Kidney glomerular epithelial cell (primary cell): ENCODE results near the gene SP1.

Experiments
- DNase-seq: peaks from one replicate; lab custom pipeline; 2025; lab: John Stamatoyannopoulos, UW

Gene SP1

GRCh38 chr12:53450936-53451335 lies 71.0 kb downstream of the SP1 start:
- no peak for DNase-seq

DNA sequence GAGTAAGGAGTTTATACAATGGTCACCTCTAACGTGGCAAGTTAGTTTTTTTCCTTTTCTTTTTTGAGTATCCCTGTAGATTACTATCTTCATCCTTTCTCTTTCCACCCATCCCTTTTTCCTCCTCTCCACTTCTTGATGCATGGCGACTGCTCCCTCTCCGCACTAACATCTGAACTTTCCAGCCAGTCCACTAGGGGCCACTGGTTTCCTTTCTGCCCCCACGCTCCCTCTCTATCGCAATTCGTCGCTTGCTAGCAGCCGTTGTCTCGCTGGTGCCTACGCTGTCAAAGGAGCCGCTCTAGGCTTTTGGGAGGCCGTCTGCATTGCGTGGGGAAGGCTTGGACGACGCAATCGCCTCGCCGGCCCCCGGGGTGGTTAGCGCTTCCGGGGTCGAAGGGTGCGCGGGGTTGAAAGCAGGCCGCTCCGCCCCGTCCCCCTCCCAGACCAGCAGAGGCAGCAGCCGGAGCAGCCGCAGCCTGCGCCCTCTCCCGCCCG lies 71.7 kb downstream of the SP1 start, which contains the start of gene PCBP2:
Gene PCBP2, plus strand, starts transcription at position 442 of the 498 bp plus-strand sequence. CDS start 2,699 bp downstream, outside the sequence.
- DNase-seq, result peak; percentile 99

GRCh38 chr12:53452159-53453077 lies 72.4 kb downstream of the SP1 start:
- DNase-seq, result peak; percentile 51

DNA sequence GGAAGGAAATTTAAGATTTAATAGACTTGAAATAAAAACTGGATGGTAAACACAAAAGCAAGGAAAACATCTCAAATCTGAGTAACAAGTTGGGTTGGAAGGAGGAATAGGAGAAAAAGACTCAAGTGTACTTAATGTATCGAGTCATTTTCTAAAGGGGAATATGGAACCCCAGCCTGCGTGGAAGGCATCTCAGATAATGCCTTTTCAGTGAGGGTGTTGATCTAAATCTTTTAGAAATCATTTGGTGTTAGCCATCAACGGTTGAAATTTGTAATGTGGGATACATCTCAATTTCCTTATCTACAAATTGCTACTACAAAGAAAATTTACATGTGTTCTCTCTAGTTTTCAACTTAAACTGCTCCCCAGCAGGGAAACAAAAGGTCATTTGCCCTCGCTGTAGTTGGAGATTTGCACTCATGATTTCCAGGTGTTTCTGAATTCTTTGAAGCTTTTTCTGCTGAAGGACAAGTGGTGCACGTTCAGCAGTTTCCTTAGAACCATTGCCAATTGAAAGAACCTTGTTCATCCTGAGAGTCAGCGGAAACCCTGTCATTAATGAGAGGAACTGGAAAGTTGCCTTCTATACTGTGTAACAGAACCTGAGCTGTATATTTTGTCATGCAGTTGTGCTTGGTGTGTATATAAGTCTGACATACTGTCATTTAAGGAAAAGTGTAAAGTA lies 74.1 kb downstream of the SP1 start:
- DNase-seq, result no peak

DNA sequence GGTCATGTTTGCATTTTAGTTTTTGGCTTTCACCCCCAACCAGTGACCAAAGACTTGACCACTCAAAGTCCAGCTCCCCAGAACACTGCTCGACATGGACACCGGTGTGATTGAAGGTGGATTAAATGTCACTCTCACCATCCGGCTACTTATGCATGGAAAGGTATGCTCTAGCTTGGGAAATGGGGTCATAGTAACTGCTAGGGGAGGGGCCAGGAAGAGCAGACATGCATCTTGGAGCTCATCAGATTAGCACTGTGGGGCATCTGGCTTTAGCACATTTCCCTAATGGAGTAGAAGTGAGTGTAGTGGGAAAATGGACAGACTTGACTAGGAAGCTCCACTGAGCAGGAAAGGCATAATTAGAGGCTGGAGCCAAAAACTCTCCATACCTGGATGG lies 74.7 kb downstream of the SP1 start:
- DNase-seq, result no peak

- peak; percentile 21 for DNase-seq
Observed at GRCh38 chr12:53456654-53457366, 76.8 kb downstream of the SP1 start.

GRCh38 chr12:53459097-53459496 lies 79.1 kb downstream of the SP1 start:
- no peak for DNase-seq

- no peak for DNase-seq
Observed at GRCh38 chr12:53461059-53461458, 81.1 kb downstream of the SP1 start.

- no peak for DNase-seq
Observed at GRCh38 chr12:53461591-53461990, 81.6 kb downstream of the SP1 start.

GRCh38 chr12:53462935-53463334 lies 83.0 kb downstream of the SP1 start:
- DNase-seq, result no peak

DNA sequence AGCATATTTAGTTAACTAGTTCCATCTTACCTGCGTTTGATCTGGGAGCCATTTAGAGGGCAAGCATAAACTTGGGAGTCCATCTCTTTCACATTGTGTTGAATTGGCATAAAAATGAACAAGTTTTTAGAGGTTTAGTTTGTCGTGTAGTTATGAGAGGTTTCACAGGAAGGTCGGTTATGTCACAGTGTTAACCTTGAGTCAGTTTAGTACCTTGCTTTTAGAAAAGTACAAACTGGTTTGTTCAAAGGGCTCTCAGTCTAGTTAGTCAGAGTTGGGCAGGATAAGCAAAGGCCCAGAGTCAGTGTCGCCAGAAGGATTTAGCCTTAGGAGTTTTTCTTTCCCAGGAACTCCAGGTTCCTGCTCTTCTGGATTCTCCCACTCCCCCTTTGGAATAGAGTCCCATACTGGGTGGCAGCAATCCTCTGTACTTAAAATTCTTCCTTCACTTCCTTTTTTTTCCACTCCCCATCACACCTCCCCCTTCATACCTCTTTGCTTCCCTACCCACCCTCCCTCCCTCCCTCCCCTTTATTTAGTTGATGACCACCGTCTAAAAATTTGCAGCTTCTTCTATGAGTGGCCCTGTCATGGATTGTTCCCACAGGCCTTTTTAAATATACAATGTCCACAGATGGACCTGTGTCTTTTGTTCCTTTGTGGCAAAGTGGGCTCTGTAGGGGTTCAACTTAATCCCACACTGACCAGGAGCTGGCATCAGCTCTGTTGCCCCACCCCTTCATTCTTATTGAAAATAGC lies 84.0 kb downstream of the SP1 start:
- DNase-seq, result no peak

- DNase-seq, result no peak
Observed at GRCh38 chr12:53464685-53465418, 84.9 kb downstream of the SP1 start.

DNA sequence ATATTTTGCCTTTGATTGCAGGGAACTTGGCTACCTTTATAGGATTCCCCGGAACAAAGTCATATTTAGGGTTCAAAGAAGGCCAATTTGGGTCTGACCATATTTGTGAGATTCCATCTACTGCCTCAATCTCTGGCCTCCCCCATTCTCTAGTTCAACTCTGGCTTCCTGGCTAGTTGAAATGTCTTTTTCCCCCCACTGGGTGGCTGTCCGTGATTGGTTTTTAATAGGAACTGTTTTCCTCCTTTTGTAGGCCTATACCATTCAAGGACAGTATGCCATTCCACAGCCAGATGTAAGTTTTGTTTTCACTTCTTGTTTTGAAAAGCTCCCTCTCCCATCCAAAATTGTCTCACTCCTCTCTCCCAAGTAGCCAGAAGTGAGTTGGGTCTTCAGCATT lies 85.7 kb downstream of the SP1 start:
- no peak for DNase-seq
